Measurements from ENCODE around the gene ATP2C1.

DNA sequence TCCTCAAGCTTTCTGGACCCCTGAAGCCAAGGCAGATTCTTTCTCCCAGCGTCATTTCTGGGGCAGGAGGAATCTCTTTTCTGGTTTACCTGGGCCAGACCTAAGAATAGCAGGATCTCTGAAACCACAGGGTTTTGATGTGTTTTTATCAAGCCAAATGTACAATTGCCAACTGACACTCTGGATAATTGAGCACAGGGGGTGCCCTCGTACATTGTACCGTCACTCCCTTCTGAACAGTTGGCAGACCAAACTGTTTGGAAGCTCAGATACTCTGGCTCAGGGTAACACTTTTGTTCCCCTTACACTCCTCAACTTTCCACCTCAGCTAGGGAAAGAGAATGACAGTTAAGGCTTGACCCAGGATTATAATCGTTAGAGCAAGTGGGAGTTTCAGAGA is 82.8 kb downstream of the ATP2C1 start:
- TF ChIP-seq CTCF (conservative IDR thresholded peaks at IDR 0.05; ENCODE audit: low read depth in 2 of 2) (no peak), EZH2phosphoT487 (IDR thresholded peaks at IDR 0.05; ENCODE audit: unreplicated experiment) (no peak), POLR2AphosphoS5 (IDR thresholded peaks at IDR 0.05; ENCODE audit: low read depth) (no peak), JUNB (IDR thresholded peaks at IDR 0.05; ENCODE audit: unreplicated experiment) (no peak), STAT1 (IDR thresholded peaks at IDR 0.05; ENCODE audit: unreplicated experiment) (no peak), EZH2 (IDR thresholded peaks at IDR 0.05; ENCODE audit: low read depth, unreplicated experiment) (no peak), ZNF114 (CRISPR knock-in tag; IDR thresholded peaks at IDR 0.05) (no peak)
- TF ChIP-seq, protein P1, sequence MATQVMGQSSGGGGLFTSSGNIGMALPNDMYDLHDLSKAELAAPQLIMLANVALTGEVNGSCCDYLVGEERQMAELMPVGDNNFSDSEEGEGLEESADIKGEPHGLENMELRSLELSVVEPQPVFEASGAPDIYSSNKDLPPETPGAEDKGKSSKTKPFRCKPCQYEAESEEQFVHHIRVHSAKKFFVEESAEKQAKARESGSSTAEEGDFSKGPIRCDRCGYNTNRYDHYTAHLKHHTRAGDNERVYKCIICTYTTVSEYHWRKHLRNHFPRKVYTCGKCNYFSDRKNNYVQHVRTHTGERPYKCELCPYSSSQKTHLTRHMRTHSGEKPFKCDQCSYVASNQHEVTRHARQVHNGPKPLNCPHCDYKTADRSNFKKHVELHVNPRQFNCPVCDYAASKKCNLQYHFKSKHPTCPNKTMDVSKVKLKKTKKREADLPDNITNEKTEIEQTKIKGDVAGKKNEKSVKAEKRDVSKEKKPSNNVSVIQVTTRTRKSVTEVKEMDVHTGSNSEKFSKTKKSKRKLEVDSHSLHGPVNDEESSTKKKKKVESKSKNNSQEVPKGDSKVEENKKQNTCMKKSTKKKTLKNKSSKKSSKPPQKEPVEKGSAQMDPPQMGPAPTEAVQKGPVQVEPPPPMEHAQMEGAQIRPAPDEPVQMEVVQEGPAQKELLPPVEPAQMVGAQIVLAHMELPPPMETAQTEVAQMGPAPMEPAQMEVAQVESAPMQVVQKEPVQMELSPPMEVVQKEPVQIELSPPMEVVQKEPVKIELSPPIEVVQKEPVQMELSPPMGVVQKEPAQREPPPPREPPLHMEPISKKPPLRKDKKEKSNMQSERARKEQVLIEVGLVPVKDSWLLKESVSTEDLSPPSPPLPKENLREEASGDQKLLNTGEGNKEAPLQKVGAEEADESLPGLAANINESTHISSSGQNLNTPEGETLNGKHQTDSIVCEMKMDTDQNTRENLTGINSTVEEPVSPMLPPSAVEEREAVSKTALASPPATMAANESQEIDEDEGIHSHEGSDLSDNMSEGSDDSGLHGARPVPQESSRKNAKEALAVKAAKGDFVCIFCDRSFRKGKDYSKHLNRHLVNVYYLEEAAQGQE (IDR thresholded peaks at IDR 0.05; ENCODE audit: unreplicated experiment): no peak

Measured in GM23338 (cell line).